ENCODE results near the gene ZNF493.
A peak's percentile ranks its signal among the peaks of the same experiment; 100 is the strongest.

The ZNF493 gene

GRCh38 chr19:21472507-21472906 lies 75.6 kb downstream of the ZNF493 start:
- no peak for DNase-seq
- Histone ChIP-seq H3K4me2 (ENCODE audit: low read length, poor library complexity, severe bottlenecking) (no peak overlapping the region), H3K36me3 (ENCODE audit: control insufficient read depth in 1 of 2, insufficient read depth in 2 of 2, low read depth in 1 of 2, low read length in 2 of 2) (no peaks in the 10 kb centered on the region), H3K27ac (ENCODE audit: low read length, poor library complexity, severe bottlenecking) (no peak overlapping the region), H3K23ac (ENCODE audit: low read length in 2 of 2) (no peak overlapping the region), H3K18ac (ENCODE audit: low read depth in 1 of 2, low read length in 2 of 2) (no peak overlapping the region), H2BK15ac (ENCODE audit: low read depth, poor library complexity, severe bottlenecking) (no peak overlapping the region), H3K4me1 (ENCODE audit: control insufficient read depth, insufficient read depth, low read depth, low read length) (peaks cover 4% of the 10 kb centered on the region), H3K4ac (ENCODE audit: low read depth in 1 of 2, low read length in 2 of 2) (no peak overlapping the region), H3K9me3 (ENCODE audit: control insufficient read depth, low read length) (peaks cover 3% of the 10 kb centered on the region), H2AFZ (ENCODE audit: low read depth, low read length) (no peak overlapping the region), H2BK12ac (ENCODE audit: low read length in 2 of 2) (no peak overlapping the region), H3K4me3 (ENCODE audit: insufficient read depth in 1 of 2, low read depth in 1 of 2, low read length in 2 of 2) (no peak overlapping the region), H3K14ac (ENCODE audit: low read length in 2 of 2) (no peak overlapping the region), H2BK5ac (ENCODE audit: low read depth, low read length, poor library complexity, severe bottlenecking) (no peak overlapping the region), H4K8ac (ENCODE audit: low read length) (no peak overlapping the region), H3K9ac (ENCODE audit: low read length) (no peak overlapping the region), H2AK5ac (ENCODE audit: low read length, severe bottlenecking) (no peak overlapping the region), H4K91ac (ENCODE audit: low read length) (no peak overlapping the region), H3K79me1 (replicated peaks; ENCODE audit: low read length, poor library complexity, severe bottlenecking) (no peaks in the 10 kb centered on the region), H3K27me3 (ENCODE audit: control insufficient read depth in 1 of 2, insufficient read depth in 1 of 2, low read length in 2 of 2) (no peaks in the 10 kb centered on the region), H2BK120ac (ENCODE audit: low read depth, low read length) (no peak overlapping the region)

GRCh38 chr19:21474671-21475181 lies 77.8 kb downstream of the ZNF493 start:
- no peak overlapping the region for H3K14ac ChIP-seq (ENCODE audit: low read length in 2 of 2)
- H3K79me1 ChIP-seq (replicated peaks; ENCODE audit: low read length, poor library complexity, severe bottlenecking): no peaks in the 10 kb centered on the region
- DNase-seq: peak; percentile 64
- no peak overlapping the region for H4K91ac ChIP-seq (ENCODE audit: low read length)
- no peak overlapping the region for H2AK5ac ChIP-seq (ENCODE audit: low read length, severe bottlenecking)
- peaks cover 3% of the 10 kb centered on the region for H3K9me3 ChIP-seq (ENCODE audit: control insufficient read depth, low read length)
- H2BK120ac ChIP-seq (ENCODE audit: low read depth, low read length): no peak overlapping the region
- peaks cover 4% of the 10 kb centered on the region for H3K4me1 ChIP-seq (ENCODE audit: control insufficient read depth, insufficient read depth, low read depth, low read length)
- peak overlapping the region; percentile 74 for H3K9ac ChIP-seq (ENCODE audit: low read length)
- H2BK15ac ChIP-seq (ENCODE audit: low read depth, poor library complexity, severe bottlenecking): no peak overlapping the region
- 2% methylated on average over 35 of the region's 37 CpGs for WGBS
- H3K4ac ChIP-seq (ENCODE audit: low read depth in 1 of 2, low read length in 2 of 2): no peak overlapping the region
- H2BK12ac ChIP-seq (ENCODE audit: low read length in 2 of 2): no peak overlapping the region
- H2BK5ac ChIP-seq (ENCODE audit: low read depth, low read length, poor library complexity, severe bottlenecking): no peak overlapping the region
- H3K27me3 ChIP-seq (ENCODE audit: control insufficient read depth in 1 of 2, insufficient read depth in 1 of 2, low read length in 2 of 2): no peaks in the 10 kb centered on the region
- no peak overlapping the region for H3K27ac ChIP-seq (ENCODE audit: low read length, poor library complexity, severe bottlenecking)
- peak overlapping the region; percentile 53 for H2AFZ ChIP-seq (ENCODE audit: low read depth, low read length)
- no peak overlapping the region for H3K18ac ChIP-seq (ENCODE audit: low read depth in 1 of 2, low read length in 2 of 2)
- peak overlapping the region; percentile 94 for H3K4me2 ChIP-seq (ENCODE audit: low read length, poor library complexity, severe bottlenecking)
- H4K8ac ChIP-seq (ENCODE audit: low read length): no peak overlapping the region
- no peak overlapping the region for H3K23ac ChIP-seq (ENCODE audit: low read length in 2 of 2)
- no peaks in the 10 kb centered on the region for H3K36me3 ChIP-seq (ENCODE audit: control insufficient read depth in 1 of 2, insufficient read depth in 2 of 2, low read depth in 1 of 2, low read length in 2 of 2)
- peak overlapping the region; percentile 55 to 70 for H3K4me3 ChIP-seq (ENCODE audit: insufficient read depth in 1 of 2, low read depth in 1 of 2, low read length in 2 of 2)
